Activated CD8-positive, alpha-beta T cell treated with anti-CD3 and anti-CD28 coated beads, Interleukin-2, amount 10 ng/mL, durations not matched to agents 7 days and 5 days (primary cell): ENCODE results near the gene OPA1. TPM values are rescaled to one million over a fixed set of nuclear protein-coding genes. Genes with fewer than 3 reads are reported as not detected.

Experiments
- ATAC-seq: fragments of 150-1000 bp; cut with Tn5 transposase; one replicate; pipeline ENCODE4 v1.10.0; 2021; ENCODE audit warnings: moderate library complexity
- CTCF ChIA-PET: fragments of 350-600 bp; sonication (Branson Sonifier 250); formaldehyde crosslinking; loops from one replicate; lab custom pipeline; 2021; ENCODE audit warnings: antibody characterized with exemption; lab: Charles Lee
- POLR2A ChIA-PET: fragments of 350-600 bp; sonication (Branson Sonifier 250); formaldehyde crosslinking; loops from one replicate; lab custom pipeline; 2021; ENCODE audit warnings: antibody characterized with exemption; lab: Charles Lee
- DNase-seq: peaks from one replicate; pipeline ENCODE4 v3.0.0-alpha.2; 2020
- H3K27ac Mint-ChIP-seq: one replicate; pipeline ENCODE4 v1.8.0; 2021; ENCODE audit warnings: mild to moderate bottlenecking, mixed read lengths
- H3K27me3 Mint-ChIP-seq: one replicate; pipeline ENCODE4 v1.8.0; 2021; ENCODE audit warnings: low read depth, mixed read lengths
- H3K36me3 Mint-ChIP-seq: one replicate; pipeline ENCODE4 v1.8.0; 2021; ENCODE audit warnings: low read depth, mixed read lengths
- H3K4me1 Mint-ChIP-seq: one replicate; pipeline ENCODE4 v1.8.0; 2021; ENCODE audit warnings: low read depth, mixed read lengths
- H3K4me3 Mint-ChIP-seq: one replicate; pipeline ENCODE4 v1.8.0; 2021; ENCODE audit warnings: mild to moderate bottlenecking, mixed read lengths
- H3K9me3 Mint-ChIP-seq: one replicate; pipeline ENCODE4 v1.8.0; 2022; ENCODE audit warnings: mixed read lengths; ENCODE audit not compliant: insufficient read depth
- total RNA-seq, 2 experiments: library from RNA; stranded (reverse); gene quantifications; one replicate each; pipeline ENCODE4 v1.2.3, GENCODE V29; 2021

The OPA1 gene
- total RNA-seq, 2 experiments from 2014 or later: 61.3 TPM

DNA sequence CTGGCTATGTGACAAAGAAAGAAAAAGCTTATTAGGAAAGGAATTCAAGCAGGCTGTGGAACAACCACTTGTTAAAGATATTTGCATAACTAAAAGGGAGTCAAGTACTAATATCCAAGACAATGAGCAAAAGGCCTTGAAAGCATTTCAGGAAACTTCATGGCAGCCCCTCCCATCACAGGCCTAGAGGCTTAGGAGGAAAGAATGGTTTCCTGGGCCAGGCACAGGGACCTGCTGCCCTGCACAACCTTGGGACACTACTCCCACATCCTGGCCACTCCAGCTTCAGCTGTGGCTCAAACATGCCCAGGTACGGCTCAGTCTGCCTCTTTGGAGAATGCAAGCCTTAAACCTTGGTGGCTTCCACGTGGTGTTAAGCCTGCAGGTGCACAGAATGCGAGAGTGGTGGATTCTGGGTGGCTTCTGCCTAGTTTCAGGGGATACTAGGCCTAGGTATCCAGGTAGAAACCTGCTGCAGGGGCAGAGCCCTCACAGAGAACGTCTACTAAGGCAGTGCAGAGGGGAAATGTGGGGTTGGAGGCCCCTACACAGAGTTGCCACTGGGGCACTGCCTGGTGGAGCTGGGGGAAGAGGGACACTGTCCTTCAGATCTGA lies 121.6 kb downstream of the OPA1 start:
- DNase-seq: no peak
- no peaks in the 10 kb centered on the region for H3K27me3 Mint-ChIP-seq
- no peak overlapping the region for H3K4me3 Mint-ChIP-seq
- peaks cover 14% of the 10 kb centered on the region for H3K4me1 Mint-ChIP-seq
- no peak for ATAC-seq
- H3K36me3 Mint-ChIP-seq: peaks cover 9% of the 10 kb centered on the region
- H3K27ac Mint-ChIP-seq: no peak overlapping the region
- H3K9me3 Mint-ChIP-seq: peaks cover 5% of the 10 kb centered on the region
- ChIA-PET POLR2A (no interaction called here), CTCF (no interaction called here)

DNA sequence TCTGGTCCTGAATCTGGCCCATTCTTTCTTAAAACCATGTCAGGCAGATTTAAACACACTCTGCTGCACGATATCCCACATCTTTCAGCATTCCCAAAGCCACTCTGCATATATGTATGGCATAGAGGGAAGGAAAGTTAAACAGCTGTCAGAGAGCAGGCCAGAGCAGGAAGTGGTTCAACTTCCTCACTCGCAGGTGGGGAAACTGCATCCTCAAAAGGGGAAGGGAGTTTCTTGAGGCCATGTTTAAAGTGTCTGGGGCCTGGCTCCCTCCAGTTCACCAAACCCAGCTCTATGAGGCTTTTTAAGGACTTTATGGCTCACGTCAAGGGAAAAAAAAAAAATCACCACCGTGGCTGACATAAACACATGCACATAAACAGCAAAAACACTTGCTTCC lies 123.1 kb downstream of the OPA1 start:
- ATAC-seq: no peak
- Mint-ChIP-seq H3K9me3 (peaks cover 5% of the 10 kb centered on the region), H3K27ac (no peak overlapping the region), H3K4me3 (no peak overlapping the region), H3K4me1 (peaks cover 14% of the 10 kb centered on the region), H3K27me3 (peaks cover 2% of the 10 kb centered on the region), H3K36me3 (peaks cover 9% of the 10 kb centered on the region)
- CTCF ChIA-PET: no interaction called here
- POLR2A ChIA-PET: no interaction called here
- no peak for DNase-seq

DNA sequence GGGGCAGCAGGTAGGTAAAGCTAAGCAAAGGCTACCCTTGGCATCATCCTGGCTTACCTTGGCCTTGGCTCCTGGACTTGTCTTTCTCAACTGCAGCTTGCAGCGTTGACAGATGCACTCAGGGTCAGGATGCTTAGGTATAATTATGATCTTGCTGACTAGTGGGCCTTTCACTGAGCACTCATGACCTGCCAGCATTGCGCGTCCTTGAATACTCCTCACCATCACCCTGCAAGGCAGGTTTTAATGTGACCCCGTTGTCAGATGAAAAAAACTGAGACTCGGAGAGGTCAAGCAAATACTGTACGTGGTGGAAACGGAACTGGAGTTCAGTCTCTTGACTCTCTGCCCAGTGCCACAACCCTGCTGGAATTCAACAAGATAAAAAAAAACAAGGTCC lies 126.7 kb downstream of the OPA1 start:
- H3K27ac Mint-ChIP-seq: no peak overlapping the region
- H3K36me3 Mint-ChIP-seq: peaks cover 5% of the 10 kb centered on the region
- peaks cover 5% of the 10 kb centered on the region for H3K9me3 Mint-ChIP-seq
- peaks cover 5% of the 10 kb centered on the region for H3K27me3 Mint-ChIP-seq
- ChIA-PET CTCF (no interaction called here), POLR2A (no interaction called here)
- H3K4me3 Mint-ChIP-seq: no peak overlapping the region
- H3K4me1 Mint-ChIP-seq: peaks cover 14% of the 10 kb centered on the region
- no peak for ATAC-seq
- no peak for DNase-seq

DNA sequence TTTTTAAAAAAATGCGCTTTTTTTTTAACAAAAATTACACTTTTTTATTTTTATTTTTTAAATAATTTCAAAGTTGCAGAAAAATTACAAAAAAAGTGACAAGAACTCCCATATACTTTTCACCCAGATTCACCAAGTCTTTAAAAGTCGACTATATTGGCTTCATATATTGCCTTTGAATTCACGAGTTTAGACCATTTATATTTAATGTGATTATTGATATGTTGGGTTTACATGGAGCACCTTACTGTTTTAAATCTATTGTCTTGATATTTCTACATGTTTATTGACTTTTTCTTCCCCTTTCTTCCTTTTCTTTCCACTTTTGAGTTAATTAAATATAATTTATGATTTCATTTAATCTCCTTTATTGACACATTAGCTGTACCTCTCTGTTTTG lies 127.2 kb downstream of the OPA1 start:
- H3K27ac Mint-ChIP-seq: no peak overlapping the region
- H3K4me3 Mint-ChIP-seq: no peak overlapping the region
- H3K27me3 Mint-ChIP-seq: peaks cover 5% of the 10 kb centered on the region
- H3K4me1 Mint-ChIP-seq: peaks cover 14% of the 10 kb centered on the region
- no peak for DNase-seq
- ChIA-PET POLR2A (no interaction called here), CTCF (no interaction called here)
- peaks cover 5% of the 10 kb centered on the region for H3K36me3 Mint-ChIP-seq
- ATAC-seq: no peak
- H3K9me3 Mint-ChIP-seq: peaks cover 5% of the 10 kb centered on the region

DNA sequence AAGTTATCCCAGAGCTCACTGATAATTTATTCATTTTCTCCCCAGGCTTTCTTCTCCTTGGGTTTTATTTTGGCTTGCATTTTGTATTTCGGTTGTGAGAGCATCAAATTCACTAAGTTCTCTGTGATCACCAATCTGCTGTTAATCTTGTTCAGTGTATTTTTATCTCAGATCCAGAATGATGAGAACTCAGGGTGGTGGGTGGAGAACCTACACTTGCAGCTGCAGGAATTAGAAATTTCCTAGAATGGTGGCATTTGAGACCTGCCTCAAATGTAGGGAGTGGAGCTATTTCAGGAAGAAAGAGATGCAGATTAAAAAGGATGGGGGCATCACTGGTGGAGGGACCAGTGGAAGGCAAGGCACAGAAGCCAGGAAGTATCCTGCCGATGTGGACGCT lies 129.6 kb downstream of the OPA1 start:
- no peaks in the 10 kb centered on the region for H3K36me3 Mint-ChIP-seq
- ATAC-seq (no peak), DNase-seq (no peak)
- no peak overlapping the region for H3K27ac Mint-ChIP-seq
- H3K4me1 Mint-ChIP-seq: no peaks in the 10 kb centered on the region
- H3K4me3 Mint-ChIP-seq: no peak overlapping the region
- CTCF ChIA-PET: no interaction called here
- peaks cover 5% of the 10 kb centered on the region for H3K27me3 Mint-ChIP-seq
- H3K9me3 Mint-ChIP-seq: no peaks in the 10 kb centered on the region
- POLR2A ChIA-PET: no interaction called here

DNA sequence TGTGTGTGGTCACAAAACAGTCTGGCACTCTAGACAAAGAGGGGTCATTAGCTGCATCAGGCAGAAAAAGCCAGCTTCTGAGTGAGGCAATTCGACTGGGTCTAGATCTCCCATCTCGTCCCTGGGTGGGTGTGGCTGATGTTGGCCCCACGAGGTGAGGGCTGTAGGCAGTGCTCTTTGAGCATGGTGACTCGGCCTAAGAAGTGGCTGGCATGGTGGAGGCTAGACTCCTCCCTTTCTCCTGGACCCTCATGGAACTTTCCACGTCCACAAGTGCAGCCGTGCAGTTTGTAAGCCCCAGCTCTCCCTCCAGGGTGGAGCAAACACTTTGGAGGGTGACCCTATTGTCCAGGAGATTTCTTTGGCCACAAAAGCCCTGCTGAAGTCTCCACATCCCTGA lies 134.1 kb downstream of the OPA1 start:
- CTCF ChIA-PET: no interaction called here

DNA sequence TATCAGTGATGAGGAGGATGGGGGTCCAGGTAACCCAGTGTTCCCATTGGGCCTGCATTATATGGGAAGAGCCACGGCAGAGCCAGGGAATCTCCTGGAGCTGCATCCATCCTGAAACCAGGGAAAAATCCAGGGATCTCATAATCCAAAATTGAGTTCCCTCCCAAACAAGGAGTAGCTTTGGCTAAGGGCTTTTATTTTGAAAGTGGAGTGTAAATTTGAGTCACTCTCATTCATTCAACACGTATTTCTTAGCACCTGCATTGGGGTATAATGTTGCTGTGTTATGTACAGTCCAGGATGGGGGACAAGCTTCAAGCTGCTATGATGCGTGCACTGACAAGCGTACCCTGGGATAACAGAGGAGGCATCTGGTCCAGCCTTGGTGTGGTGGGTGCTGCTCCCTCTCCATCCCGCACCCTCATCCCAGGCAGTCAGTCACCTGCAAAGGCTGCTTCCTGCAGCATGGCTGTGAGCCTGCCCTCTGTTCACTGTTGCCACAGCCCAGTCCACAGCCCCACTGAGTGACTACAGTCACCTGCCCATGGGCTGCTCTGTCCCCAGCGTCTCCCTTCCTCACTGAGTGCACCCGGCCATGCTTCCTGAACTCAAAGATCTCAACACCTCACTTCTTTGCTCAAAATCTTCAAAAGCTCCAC lies 135.6 kb downstream of the OPA1 start:
- Mint-ChIP-seq H3K36me3 (no peaks in the 10 kb centered on the region), H3K27me3 (no peaks in the 10 kb centered on the region), H3K4me1 (no peaks in the 10 kb centered on the region), H3K27ac (no peak overlapping the region), H3K4me3 (no peak overlapping the region), H3K9me3 (no peaks in the 10 kb centered on the region)
- POLR2A ChIA-PET: no interaction called here
- DNase-seq (no peak), ATAC-seq (no peak)
- CTCF ChIA-PET: no interaction called here

More for the DNA sequence above, 134.1 kb downstream of the OPA1 start:
- POLR2A ChIA-PET: no interaction called here
- no peak for ATAC-seq
- no peaks in the 10 kb centered on the region for H3K36me3 Mint-ChIP-seq
- no peaks in the 10 kb centered on the region for H3K9me3 Mint-ChIP-seq
- no peak for DNase-seq
- H3K4me3 Mint-ChIP-seq: no peak overlapping the region
- H3K4me1 Mint-ChIP-seq: no peaks in the 10 kb centered on the region
- H3K27ac Mint-ChIP-seq: no peak overlapping the region
- peaks cover 2% of the 10 kb centered on the region for H3K27me3 Mint-ChIP-seq

DNA sequence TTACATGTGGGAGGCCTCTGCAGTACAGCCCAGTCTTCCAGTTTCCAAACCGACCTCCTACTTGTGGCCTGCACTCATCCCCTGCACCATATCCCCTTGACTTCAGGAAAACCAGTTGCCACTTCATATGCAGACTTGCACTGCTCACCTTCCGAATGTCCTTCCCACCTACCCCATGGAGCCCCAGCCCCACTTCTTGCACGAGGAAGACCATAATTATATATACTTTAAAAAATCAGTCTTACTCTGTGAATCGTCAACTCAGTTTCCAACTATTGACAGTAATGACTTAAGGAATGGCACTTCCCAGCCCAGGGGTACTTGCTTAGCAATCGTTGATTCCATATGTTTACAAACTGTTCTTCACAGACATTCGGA lies 136.1 kb downstream of the OPA1 start:
- H3K4me1 Mint-ChIP-seq: no peaks in the 10 kb centered on the region
- ChIA-PET POLR2A (no interaction called here), CTCF (no interaction called here)
- H3K36me3 Mint-ChIP-seq: no peaks in the 10 kb centered on the region
- H3K27ac Mint-ChIP-seq: no peak overlapping the region
- ATAC-seq: no peak
- H3K9me3 Mint-ChIP-seq: no peaks in the 10 kb centered on the region
- no peaks in the 10 kb centered on the region for H3K27me3 Mint-ChIP-seq
- no peak for DNase-seq
- H3K4me3 Mint-ChIP-seq: no peak overlapping the region

DNA sequence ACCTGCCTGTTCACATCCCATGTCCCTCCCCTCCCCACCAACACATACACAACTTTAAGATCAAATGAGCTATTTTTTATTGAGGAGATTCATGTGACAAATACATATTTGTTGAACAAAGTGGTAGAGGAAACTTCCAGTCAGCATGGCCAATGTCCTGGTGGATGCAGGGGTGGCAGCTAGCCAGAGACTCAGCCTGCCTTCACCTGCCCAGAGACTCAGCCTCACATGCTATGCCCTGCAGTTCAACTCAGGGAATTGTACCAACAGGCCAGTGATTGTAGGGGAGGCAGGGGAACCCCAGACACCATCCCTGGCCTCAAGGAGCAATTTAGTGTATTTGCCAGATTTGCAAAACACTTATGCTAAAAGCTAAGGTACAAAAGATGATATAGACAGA lies 136.6 kb downstream of the OPA1 start:
- H3K27ac Mint-ChIP-seq: no peak overlapping the region
- no peaks in the 10 kb centered on the region for H3K4me1 Mint-ChIP-seq
- H3K4me3 Mint-ChIP-seq: no peak overlapping the region
- ATAC-seq (no peak), DNase-seq (no peak)
- H3K9me3 Mint-ChIP-seq: no peaks in the 10 kb centered on the region
- no peaks in the 10 kb centered on the region for H3K36me3 Mint-ChIP-seq
- no peaks in the 10 kb centered on the region for H3K27me3 Mint-ChIP-seq
- ChIA-PET POLR2A (no interaction called here), CTCF (no interaction called here)

DNA sequence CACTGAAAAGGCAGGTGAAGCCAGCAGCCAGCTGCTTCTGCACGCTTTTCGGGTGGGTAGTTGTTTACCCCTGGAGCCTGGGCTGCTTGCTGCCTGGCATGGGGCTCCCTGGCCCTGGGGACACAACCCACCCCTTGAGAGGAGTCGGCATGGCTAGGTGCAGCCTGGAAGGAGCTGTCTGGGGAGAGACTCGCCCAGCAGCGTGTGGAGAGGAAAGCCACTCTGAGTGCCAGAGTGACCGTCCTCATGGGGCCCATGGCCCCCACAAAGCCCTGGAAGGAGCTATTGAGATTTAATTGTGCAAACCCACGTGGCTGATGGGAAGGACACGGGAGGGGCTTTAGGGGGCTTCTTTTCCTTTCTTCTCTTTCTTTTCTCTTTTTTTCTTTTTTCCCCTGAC lies 137.5 kb downstream of the OPA1 start:
- DNase-seq (no peak), ATAC-seq (no peak)
- CTCF ChIA-PET: no interaction called here
- Mint-ChIP-seq H3K4me1 (no peaks in the 10 kb centered on the region), H3K4me3 (no peak overlapping the region), H3K27me3 (no peaks in the 10 kb centered on the region), H3K36me3 (no peaks in the 10 kb centered on the region), H3K9me3 (no peaks in the 10 kb centered on the region), H3K27ac (no peak overlapping the region)
- POLR2A ChIA-PET: no interaction called here

DNA sequence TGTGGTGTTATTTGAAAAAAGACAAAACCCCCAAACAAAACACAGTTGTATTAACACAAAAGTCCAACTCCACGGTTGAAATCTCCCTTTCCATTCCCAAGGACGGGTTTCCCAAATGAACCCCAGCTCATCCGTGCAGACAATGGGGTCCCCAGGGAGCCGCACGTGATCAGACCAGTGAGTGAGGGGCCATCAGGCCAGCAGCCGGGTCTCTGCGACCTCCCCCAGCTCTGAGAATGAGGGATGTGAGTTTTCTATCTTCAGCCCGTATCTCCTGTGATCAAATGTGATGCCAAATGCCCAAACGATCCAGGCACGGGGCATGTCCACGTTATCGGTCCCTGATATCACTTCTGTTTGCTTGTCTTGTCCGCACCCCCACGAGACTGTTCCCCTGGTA lies 138.0 kb downstream of the OPA1 start:
- POLR2A ChIA-PET: no interaction called here
- DNase-seq: no peak

DNA sequence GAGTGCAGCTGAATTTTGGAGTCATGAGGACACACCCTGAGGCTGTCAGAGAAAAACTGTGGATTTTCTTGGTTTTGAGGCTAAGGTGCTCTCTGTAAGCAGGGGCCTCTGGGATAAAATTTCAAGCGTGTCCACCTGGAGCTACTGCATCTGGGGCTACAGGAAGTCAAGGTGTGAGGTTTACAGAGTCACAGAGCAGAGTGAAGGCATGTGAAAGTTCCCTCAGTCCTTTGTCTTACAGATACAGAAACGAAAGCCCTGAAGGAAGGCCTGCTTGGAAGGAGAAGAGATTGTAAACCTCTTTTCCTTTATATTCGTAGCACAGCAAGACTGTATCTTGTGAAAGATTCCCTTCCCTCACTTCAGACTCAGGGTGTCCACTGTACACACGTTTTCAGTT lies 138.6 kb downstream of the OPA1 start:
- Mint-ChIP-seq H3K4me3 (no peak overlapping the region), H3K27me3 (no peaks in the 10 kb centered on the region), H3K27ac (no peak overlapping the region), H3K9me3 (no peaks in the 10 kb centered on the region), H3K4me1 (no peaks in the 10 kb centered on the region), H3K36me3 (no peaks in the 10 kb centered on the region)
- ChIA-PET POLR2A (no interaction called here), CTCF (interaction anchor here (0.7 kb wide), 1 partner anchor 67 kb away, joined by 3 read pairs; no protein-coding TSS in a partner anchor)
- ATAC-seq (no peak), DNase-seq (no peak)

More for the DNA sequence above, 138.0 kb downstream of the OPA1 start:
- H3K27me3 Mint-ChIP-seq: no peaks in the 10 kb centered on the region
- no peak overlapping the region for H3K4me3 Mint-ChIP-seq
- H3K4me1 Mint-ChIP-seq: no peaks in the 10 kb centered on the region
- no peaks in the 10 kb centered on the region for H3K36me3 Mint-ChIP-seq
- CTCF ChIA-PET: interaction anchor here (0.7 kb wide), 1 partner anchor 66 kb away, joined by 3 read pairs; no protein-coding TSS in a partner anchor
- no peaks in the 10 kb centered on the region for H3K9me3 Mint-ChIP-seq
- H3K27ac Mint-ChIP-seq: no peak overlapping the region
- no peak for ATAC-seq
